ENCODE data around the gene KDELR3. TPM values are rescaled to one million over a fixed set of nuclear protein-coding genes. Genes with fewer than 3 reads are reported as not detected.
A peak's percentile ranks its signal among the peaks of the same experiment; 100 is the strongest.

KDELR3 gene
- 41.5 TPM in 2 replicates for polyA plus RNA-seq (2013)

GRCh38 chr22:38467904-38468442, at the start of gene KDELR3:
Gene KDELR3 (plus strand): TSS chr22:38468096. CDS start chr22:38468234, 138 bp downstream.
- peaks cover 6% of the 10 kb centered on the region for H3K79me1 ChIP-seq (ENCODE audit: low read length)
- peaks cover 2% of the 10 kb centered on the region for H3K9me3 ChIP-seq (ENCODE audit: insufficient read depth, low read depth, low read length)
- H2AFZ ChIP-seq (ENCODE audit: insufficient read depth, low read length, poor library complexity) = peak within 1 kb of the TSS; percentile 74
- H3K4me1 ChIP-seq (ENCODE audit: control insufficient read depth in 1 of 2, insufficient read depth in 2 of 2, low read length in 2 of 2) = peaks cover 7 to 14% of the 10 kb centered on the region in 2 experiments
- H3K36me3 ChIP-seq (ENCODE audit: control insufficient read depth in 1 of 2, insufficient read depth in 2 of 2, low read length in 2 of 2) = no peaks in the 10 kb centered on the region
- peak within 1 kb of the TSS; percentile 69 for H2BK120ac ChIP-seq (ENCODE audit: insufficient read depth, low read length, poor library complexity)
- H3K18ac ChIP-seq (ENCODE audit: low read length) = peak within 1 kb of the TSS; percentile 69
- H4K12ac ChIP-seq (ENCODE audit: low read depth, low read length) = peak within 1 kb of the TSS; percentile 86
- no peak within 1 kb of the TSS for H2BK5ac ChIP-seq (ENCODE audit: low read depth, low read length, poor library complexity)
- H4K91ac ChIP-seq (ENCODE audit: low read depth, low read length) = peak within 1 kb of the TSS; percentile 89
- H3K23ac ChIP-seq (ENCODE audit: low read length) = no peak within 1 kb of the TSS
- H4K8ac ChIP-seq (ENCODE audit: low read depth, low read length) = peak within 1 kb of the TSS; percentile 92
- peak within 1 kb of the TSS; percentile 68 for H3K4me2 ChIP-seq (ENCODE audit: low read length)
- peak; percentile 62 to 82 for DNase-seq
- H2AK5ac ChIP-seq (ENCODE audit: low read length) = peak within 1 kb of the TSS; percentile 65
- H3K27ac ChIP-seq (ENCODE audit: low read depth, low read length) = no peak within 1 kb of the TSS
- H3K79me2 ChIP-seq (ENCODE audit: control insufficient read depth, insufficient read depth, low read length, poor library complexity) = peaks cover 6% of the 10 kb centered on the region
- H3K27me3 ChIP-seq (ENCODE audit: insufficient read depth, low read length) = no peaks in the 10 kb centered on the region
- H2BK12ac ChIP-seq (ENCODE audit: low read length) = peak within 1 kb of the TSS; percentile 55
- H3K4ac ChIP-seq (ENCODE audit: low read depth, low read length) = peak within 1 kb of the TSS; percentile 77
- peak within 1 kb of the TSS; percentile 20 for H3K9ac ChIP-seq (ENCODE audit: low read length)
- H3K14ac ChIP-seq (ENCODE audit: low read length) = peak within 1 kb of the TSS; percentile 93
- no CpG with 5 or more reads among the region's 53 CpGs for WGBS (ENCODE audit: extremely low coverage, insufficient coverage, insufficient read length)
- H3K4me3 ChIP-seq (ENCODE audit: low read depth, low read length) = peak within 1 kb of the TSS; percentile 68

GRCh38 chr22:38418589-38418988, 49.3 kb upstream of the KDELR3 start:
- Histone ChIP-seq H2BK120ac (ENCODE audit: insufficient read depth, low read length, poor library complexity) (no peak overlapping the region), H3K23ac (ENCODE audit: low read length) (no peak overlapping the region), H4K8ac (ENCODE audit: low read depth, low read length) (no peak overlapping the region), H3K9ac (ENCODE audit: low read length) (no peak overlapping the region), H4K91ac (ENCODE audit: low read depth, low read length) (no peak overlapping the region), H3K79me1 (ENCODE audit: low read length) (no peaks in the 10 kb centered on the region), H3K18ac (ENCODE audit: low read length) (no peak overlapping the region), H3K27me3 (ENCODE audit: insufficient read depth, low read length) (no peaks in the 10 kb centered on the region), H3K27ac (ENCODE audit: low read depth, low read length) (no peak overlapping the region), H4K12ac (ENCODE audit: low read depth, low read length) (no peak overlapping the region), H3K14ac (ENCODE audit: low read length) (no peak overlapping the region), H3K9me3 (ENCODE audit: insufficient read depth, low read depth, low read length) (no peaks in the 10 kb centered on the region), H3K4ac (ENCODE audit: low read depth, low read length) (no peak overlapping the region), H2AFZ (ENCODE audit: insufficient read depth, low read length, poor library complexity) (no peak overlapping the region), H3K4me2 (ENCODE audit: low read length) (no peak overlapping the region), H3K79me2 (ENCODE audit: control insufficient read depth, insufficient read depth, low read length, poor library complexity) (no peaks in the 10 kb centered on the region), H2BK12ac (ENCODE audit: low read length) (no peak overlapping the region), H3K4me1 (ENCODE audit: control insufficient read depth in 1 of 2, insufficient read depth in 2 of 2, low read length in 2 of 2) (no peaks in the 10 kb centered on the region), H2AK5ac (ENCODE audit: low read length) (no peak overlapping the region), H3K36me3 (ENCODE audit: control insufficient read depth in 1 of 2, insufficient read depth in 2 of 2, low read length in 2 of 2) (no peaks in the 10 kb centered on the region), H3K4me3 (ENCODE audit: low read depth, low read length) (no peak overlapping the region), H2BK5ac (ENCODE audit: low read depth, low read length, poor library complexity) (no peak overlapping the region)
- no CpG with 5 or more reads among the region's 14 CpGs for WGBS (ENCODE audit: extremely low coverage, insufficient coverage, insufficient read length)
- no peak for DNase-seq

GRCh38 chr22:38419121-38419857, 48.6 kb upstream of the KDELR3 start:
- H3K4me2 ChIP-seq (ENCODE audit: low read length) = no peak overlapping the region
- no peak overlapping the region for H3K18ac ChIP-seq (ENCODE audit: low read length)
- H3K4ac ChIP-seq (ENCODE audit: low read depth, low read length) = no peak overlapping the region
- no peak overlapping the region for H2AFZ ChIP-seq (ENCODE audit: insufficient read depth, low read length, poor library complexity)
- no peaks in the 10 kb centered on the region for H3K9me3 ChIP-seq (ENCODE audit: insufficient read depth, low read depth, low read length)
- H3K4me3 ChIP-seq (ENCODE audit: low read depth, low read length) = no peak overlapping the region
- no peaks in the 10 kb centered on the region for H3K79me2 ChIP-seq (ENCODE audit: control insufficient read depth, insufficient read depth, low read length, poor library complexity)
- H3K36me3 ChIP-seq (ENCODE audit: control insufficient read depth in 1 of 2, insufficient read depth in 2 of 2, low read length in 2 of 2) = no peaks in the 10 kb centered on the region
- DNase-seq = no peak
- H3K79me1 ChIP-seq (ENCODE audit: low read length) = no peaks in the 10 kb centered on the region
- H3K23ac ChIP-seq (ENCODE audit: low read length) = no peak overlapping the region
- no peak overlapping the region for H2BK120ac ChIP-seq (ENCODE audit: insufficient read depth, low read length, poor library complexity)
- no peak overlapping the region for H3K14ac ChIP-seq (ENCODE audit: low read length)
- H3K9ac ChIP-seq (ENCODE audit: low read length) = no peak overlapping the region
- no peak overlapping the region for H4K8ac ChIP-seq (ENCODE audit: low read depth, low read length)
- H2BK12ac ChIP-seq (ENCODE audit: low read length) = no peak overlapping the region
- H3K27ac ChIP-seq (ENCODE audit: low read depth, low read length) = no peak overlapping the region
- H4K12ac ChIP-seq (ENCODE audit: low read depth, low read length) = no peak overlapping the region
- no peaks in the 10 kb centered on the region for H3K27me3 ChIP-seq (ENCODE audit: insufficient read depth, low read length)
- H2BK5ac ChIP-seq (ENCODE audit: low read depth, low read length, poor library complexity) = no peak overlapping the region
- no peak overlapping the region for H4K91ac ChIP-seq (ENCODE audit: low read depth, low read length)
- WGBS (ENCODE audit: extremely low coverage, insufficient coverage, insufficient read length) = no CpG with 5 or more reads among the region's 14 CpGs
- H2AK5ac ChIP-seq (ENCODE audit: low read length) = no peak overlapping the region
- no peaks in the 10 kb centered on the region for H3K4me1 ChIP-seq (ENCODE audit: control insufficient read depth in 1 of 2, insufficient read depth in 2 of 2, low read length in 2 of 2)

GRCh38 chr22:38419858-38420160, 48.1 kb upstream of the KDELR3 start:
- no peak overlapping the region for H2BK5ac ChIP-seq (ENCODE audit: low read depth, low read length, poor library complexity)
- DNase-seq = no peak
- H3K4me1 ChIP-seq (ENCODE audit: control insufficient read depth in 1 of 2, insufficient read depth in 2 of 2, low read length in 2 of 2) = no peaks in the 10 kb centered on the region
- WGBS (ENCODE audit: extremely low coverage, insufficient coverage, insufficient read length) = no CpG with 5 or more reads among the region's 8 CpGs
- no peak overlapping the region for H3K4me3 ChIP-seq (ENCODE audit: low read depth, low read length)
- H3K4ac ChIP-seq (ENCODE audit: low read depth, low read length) = no peak overlapping the region
- no peak overlapping the region for H4K8ac ChIP-seq (ENCODE audit: low read depth, low read length)
- no peak overlapping the region for H3K23ac ChIP-seq (ENCODE audit: low read length)
- no peak overlapping the region for H4K91ac ChIP-seq (ENCODE audit: low read depth, low read length)
- no peak overlapping the region for H4K12ac ChIP-seq (ENCODE audit: low read depth, low read length)
- H3K9me3 ChIP-seq (ENCODE audit: insufficient read depth, low read depth, low read length) = no peaks in the 10 kb centered on the region
- H2BK120ac ChIP-seq (ENCODE audit: insufficient read depth, low read length, poor library complexity) = no peak overlapping the region
- H3K14ac ChIP-seq (ENCODE audit: low read length) = no peak overlapping the region
- H3K18ac ChIP-seq (ENCODE audit: low read length) = no peak overlapping the region
- no peak overlapping the region for H3K27ac ChIP-seq (ENCODE audit: low read depth, low read length)
- H2AK5ac ChIP-seq (ENCODE audit: low read length) = no peak overlapping the region
- no peak overlapping the region for H2AFZ ChIP-seq (ENCODE audit: insufficient read depth, low read length, poor library complexity)
- no peaks in the 10 kb centered on the region for H3K36me3 ChIP-seq (ENCODE audit: control insufficient read depth in 1 of 2, insufficient read depth in 2 of 2, low read length in 2 of 2)
- H3K4me2 ChIP-seq (ENCODE audit: low read length) = no peak overlapping the region
- H3K79me1 ChIP-seq (ENCODE audit: low read length) = no peaks in the 10 kb centered on the region
- no peaks in the 10 kb centered on the region for H3K79me2 ChIP-seq (ENCODE audit: control insufficient read depth, insufficient read depth, low read length, poor library complexity)
- no peak overlapping the region for H3K9ac ChIP-seq (ENCODE audit: low read length)
- no peak overlapping the region for H2BK12ac ChIP-seq (ENCODE audit: low read length)
- H3K27me3 ChIP-seq (ENCODE audit: insufficient read depth, low read length) = no peaks in the 10 kb centered on the region
